Superior temporal gyrus (tissue), 1 donor: Measurements from ENCODE around the gene COL15A1.
A peak's percentile ranks its signal among the peaks of the same experiment; 100 is the strongest.
"Not testable (repeated sequence)": the region's sequence is repeated elsewhere in the genome, so short reads cannot be mapped to it uniquely, and the experiment has no call there.

ENCODE experiments used
- DNase-seq: peaks from one replicate; pipeline ENCODE4 v3.0.0-alpha.2; 2016; ENCODE audit errors: extremely low spot score

Gene COL15A1

GRCh38 chr9:99079542-99079941 is 135.8 kb downstream of the COL15A1 start:
- DNase-seq = no peak

DNA sequence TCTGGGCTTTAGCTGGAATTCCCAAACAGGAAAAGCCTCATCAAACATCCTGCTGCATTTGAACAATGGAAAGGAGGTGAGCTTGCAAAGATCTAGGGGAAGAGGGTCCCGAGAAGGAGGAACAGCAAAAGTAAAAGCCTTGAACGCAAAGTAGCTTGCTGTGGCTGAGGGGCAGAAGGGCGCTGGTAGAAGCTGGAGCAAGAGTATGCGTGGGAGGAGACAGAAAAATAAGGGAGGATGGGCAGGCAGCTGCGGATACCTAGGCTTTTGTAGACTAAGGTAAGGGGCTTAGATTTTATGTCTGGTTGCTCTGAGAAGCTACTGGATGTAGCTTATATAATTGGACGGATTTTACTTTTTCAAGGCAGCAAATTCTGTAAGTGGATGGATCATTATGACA is 139.3 kb downstream of the COL15A1 start:
- no peak for DNase-seq

- no peak for DNase-seq
These were observed 142.5 kb downstream of the COL15A1 start for GRCh38 chr9:99085949-99086948.

DNA sequence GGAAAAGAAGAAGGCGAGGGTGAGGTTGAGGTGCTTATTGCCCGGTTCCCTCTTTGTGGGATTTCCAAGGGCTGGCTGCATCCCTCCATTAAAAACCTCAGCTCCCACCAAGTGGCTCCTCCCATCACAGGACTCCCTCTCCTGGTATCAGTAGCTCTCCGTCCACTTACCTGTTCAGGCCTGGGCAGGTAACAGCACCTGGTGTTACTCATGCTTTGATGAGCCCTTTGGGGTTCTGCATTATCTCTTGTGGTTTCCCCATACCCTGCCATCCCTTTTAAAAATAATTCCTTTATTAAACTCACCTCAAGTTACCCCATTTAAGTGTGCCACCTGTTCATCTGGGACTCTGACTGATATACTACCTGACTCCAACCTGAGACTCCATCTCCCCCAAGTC is 143.8 kb downstream of the COL15A1 start:
- DNase-seq = no peak

DNA sequence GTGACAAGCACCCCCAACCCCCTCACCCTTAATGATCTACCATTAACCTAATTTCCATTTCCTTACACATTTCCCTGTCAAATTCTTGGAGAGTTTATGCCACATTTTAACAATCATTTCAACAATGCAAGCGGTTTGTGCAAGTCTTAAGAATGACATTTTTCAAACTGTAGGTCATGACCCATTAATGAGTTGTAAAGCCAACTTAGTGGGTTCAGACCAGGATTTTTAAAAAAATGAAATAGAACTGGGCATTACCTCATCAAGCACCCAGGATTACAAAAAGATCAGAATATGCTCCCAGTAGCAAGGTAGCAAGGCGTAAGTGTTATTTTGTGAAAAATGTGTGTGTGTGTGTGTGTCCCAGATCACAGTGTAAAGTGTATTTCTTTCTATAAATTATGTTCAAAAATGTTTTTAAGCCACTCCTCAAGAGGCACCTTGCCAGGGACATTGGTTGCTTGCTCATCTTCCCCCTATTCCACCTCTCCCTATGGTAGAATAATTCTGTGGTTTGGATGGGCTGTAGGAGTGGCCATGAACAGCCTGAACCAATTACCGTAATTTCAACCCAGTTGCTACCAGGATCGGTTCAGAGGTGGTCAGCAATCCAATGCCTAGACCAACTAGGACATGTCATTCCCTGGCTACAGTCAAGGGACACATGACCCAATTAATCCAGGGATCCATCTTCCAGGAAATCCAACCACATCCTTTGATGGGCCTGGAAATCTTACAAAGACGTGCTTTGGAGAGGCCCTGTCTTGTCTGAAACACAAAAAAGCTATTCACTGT is 146.8 kb downstream of the COL15A1 start:
- no peak for DNase-seq

DNA sequence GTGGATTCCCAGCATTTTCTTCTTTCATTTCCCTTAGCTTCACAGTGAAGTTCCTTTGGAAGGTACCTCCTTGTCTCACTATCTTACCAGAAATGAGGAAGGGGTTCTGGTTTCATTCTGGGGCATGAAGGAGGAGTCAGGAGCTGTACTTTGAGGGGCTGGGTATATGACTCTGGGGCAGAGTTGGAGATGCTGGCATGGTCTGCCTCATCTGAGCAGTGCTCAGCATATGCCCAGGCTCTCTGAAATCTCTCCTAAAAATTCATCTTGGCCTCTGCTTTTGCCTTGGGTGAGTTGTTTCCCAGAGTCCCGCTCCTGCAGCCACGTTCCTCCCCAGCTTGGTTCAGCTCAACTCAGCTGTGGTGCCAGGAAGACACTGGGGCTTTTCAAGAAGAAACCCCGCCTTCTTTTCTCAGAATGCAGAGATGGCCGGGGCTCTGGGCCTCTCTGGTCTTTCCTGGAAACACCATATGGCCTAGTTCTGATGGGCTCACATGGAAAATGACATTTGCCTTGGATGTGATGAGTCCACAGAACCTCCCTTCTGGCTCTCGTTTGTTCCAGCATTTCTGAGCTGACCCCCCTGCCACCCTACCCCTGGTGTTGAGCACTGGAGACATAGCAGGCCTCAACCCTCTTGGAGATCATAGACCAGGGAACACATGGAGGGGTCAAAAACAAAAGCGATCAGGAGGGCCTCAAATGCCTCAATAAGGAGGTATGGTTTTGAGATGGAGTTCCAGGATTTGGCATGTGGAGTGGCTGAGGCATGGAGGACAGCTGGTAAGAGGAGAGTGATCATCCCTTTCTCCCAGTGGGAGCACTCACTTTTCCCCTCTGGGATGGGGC is 149.2 kb downstream of the COL15A1 start:
- no peak for DNase-seq

- DNase-seq = no peak
These were observed 149.7 kb downstream of the COL15A1 start for GRCh38 chr9:99093492-99093791.

DNA sequence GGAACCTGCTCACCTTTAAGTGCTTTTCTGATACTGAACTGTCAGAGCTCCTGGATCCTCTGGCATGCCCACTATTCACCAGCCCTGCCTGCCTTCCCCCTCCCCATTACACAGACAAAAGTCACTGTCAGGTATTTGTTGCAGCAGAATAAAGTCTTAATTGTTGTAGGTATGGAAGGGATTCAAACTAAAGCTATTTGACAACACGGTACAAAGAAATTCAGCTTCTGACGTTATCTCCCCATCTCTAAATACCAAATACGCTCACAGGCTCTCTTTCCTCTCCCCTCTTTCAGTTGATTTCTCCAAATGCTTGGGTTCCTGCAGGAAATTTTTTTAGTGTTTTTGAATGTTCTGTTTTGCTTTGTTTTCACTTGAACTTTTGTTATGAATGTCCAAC is 151.9 kb downstream of the COL15A1 start:
- DNase-seq = no peak

DNA sequence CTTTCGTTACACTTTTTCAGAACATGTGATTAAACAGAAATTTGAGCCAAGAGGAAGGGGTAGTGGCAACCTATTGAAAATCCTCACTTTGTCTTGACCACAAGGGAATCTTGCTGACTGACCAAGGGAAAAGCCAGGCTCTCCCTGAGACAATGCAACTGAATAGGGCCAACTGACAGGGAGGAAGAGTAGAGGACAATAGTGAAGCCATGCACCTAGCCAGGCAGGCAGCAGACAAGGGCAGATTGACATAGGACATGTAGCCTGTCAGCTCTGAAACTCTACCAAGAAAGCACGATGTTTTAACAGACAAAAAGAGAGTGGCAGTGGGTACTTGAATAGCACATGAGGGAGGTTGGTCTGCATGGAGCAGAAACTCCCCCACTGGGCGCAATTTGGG is 152.7 kb downstream of the COL15A1 start:
- no peak for DNase-seq

DNA sequence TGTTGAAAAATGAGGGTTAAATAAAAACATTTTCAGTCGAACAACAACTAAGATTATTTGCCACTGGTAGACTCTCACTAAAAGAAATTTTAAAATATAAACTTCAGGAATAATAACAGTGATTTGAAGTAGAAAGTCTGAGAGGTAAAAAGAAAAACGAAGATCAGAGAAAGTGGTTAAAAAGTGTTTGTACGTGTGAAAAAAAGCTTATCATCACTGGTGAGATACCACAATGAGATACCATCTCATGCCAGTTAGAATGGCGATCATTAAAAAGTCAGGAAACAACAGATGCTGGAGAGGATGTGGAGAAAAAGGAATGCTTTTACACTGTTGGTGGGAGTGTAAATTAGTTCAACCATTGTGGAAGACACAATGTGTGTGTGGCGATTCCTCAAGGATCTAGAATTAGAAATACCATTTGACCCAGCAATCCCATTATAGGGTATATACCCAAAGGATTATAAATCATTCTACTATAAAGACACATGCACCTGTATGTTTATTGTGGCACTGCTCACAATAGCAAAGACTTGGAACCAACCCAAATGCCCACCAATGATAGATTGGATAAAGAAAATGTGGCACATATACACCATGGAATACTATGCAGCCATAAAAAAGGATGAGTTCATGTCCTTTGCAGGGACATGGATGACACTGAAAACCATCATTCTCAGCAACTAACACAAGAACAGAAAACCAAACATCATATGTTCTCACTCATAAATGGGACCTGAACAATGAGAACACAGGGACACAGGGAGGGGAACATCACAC is 156.3 kb downstream of the COL15A1 start:
- not testable (repeated sequence) for DNase-seq

GRCh38 chr9:99101271-99101670 is 157.6 kb downstream of the COL15A1 start:
- no peak for DNase-seq

- no peak for DNase-seq
These were observed 158.1 kb downstream of the COL15A1 start for GRCh38 chr9:99101812-99102211.

GRCh38 chr9:99103054-99103895 is 159.6 kb downstream of the COL15A1 start:
- no peak for DNase-seq

- DNase-seq = peak; percentile 58
These were observed 160.3 kb downstream of the COL15A1 start for GRCh38 chr9:99103901-99104458.

DNA sequence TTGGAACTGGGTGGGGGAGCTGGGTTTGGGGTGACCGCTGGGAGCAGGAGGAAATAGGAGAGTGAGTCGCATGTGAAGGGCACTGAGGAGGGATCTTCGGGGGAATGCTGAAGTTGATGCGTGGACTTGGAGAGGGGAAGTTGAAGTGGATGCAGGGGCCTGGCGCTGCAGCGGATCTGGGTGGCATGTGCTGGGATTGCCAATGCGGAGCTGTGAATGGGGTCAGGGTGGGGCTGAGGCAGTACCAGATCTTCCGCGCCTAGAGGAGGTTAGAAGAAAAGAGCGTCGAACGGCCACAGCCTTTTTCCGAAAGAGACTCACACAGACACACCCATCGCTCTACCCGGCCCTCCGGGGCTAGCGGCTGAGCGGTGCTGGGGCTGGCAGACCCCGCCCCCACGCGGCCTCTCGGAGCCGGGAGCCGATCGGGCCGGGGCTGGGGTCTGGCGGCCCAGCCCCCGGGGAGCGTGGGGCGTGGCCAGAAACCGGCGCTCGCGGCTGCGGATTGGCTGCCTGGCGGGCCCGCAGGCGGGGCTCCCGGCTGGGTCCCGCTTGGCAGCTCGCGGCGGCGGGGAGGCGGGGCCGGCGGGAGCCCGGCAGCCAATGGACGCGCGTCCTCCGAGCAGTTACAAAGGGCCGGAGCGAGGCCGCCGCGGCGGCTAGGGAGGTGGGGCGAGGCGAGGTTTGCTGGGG is 160.9 kb downstream of the COL15A1 start, which contains the start of gene TGFBR1:
Gene TGFBR1 (plus strand): TSS at position 655 of the 693 bp plus-strand sequence. CDS start 93 bp downstream, outside the sequence.
- DNase-seq = peak; percentile 89

GRCh38 chr9:99105152-99106043 is 161.7 kb downstream of the COL15A1 start:
- DNase-seq = no peak

DNA sequence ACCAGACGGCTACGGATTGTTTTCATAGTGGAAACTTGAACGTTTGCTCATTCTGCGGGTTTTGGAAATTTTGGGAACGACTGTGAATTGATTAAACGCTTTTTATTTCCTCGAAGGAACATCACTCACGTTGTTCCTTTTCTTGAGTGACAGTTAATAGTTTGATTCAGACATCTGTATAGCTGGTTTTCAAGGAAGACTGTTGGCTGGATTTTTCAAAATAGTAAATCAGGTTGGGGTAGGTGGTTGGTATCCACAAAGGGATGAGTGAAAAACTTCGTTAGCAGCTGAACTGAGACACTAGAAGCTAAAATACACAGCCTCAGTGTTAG is 162.3 kb downstream of the COL15A1 start:
- DNase-seq = peak; percentile 31

DNA sequence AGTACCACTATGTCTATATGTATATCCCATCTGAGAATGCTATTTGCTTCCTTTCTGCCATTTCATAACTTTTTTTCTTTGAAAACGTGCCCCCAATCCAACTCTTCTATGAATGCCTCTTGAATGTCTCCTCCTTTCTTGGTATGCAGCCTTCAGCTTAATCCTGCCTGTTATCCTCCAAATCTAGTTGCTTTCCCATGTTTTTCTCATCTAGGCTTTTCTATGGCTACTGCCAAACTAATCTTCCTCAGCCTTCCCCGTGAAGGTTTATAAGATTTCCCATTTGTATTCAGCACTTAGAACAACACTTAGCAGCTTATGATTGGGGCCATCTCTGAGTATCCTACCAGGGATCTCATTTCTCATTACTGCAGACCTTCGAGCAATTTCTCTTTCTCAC is 163.7 kb downstream of the COL15A1 start:
- DNase-seq = no peak
